CD14-positive monocyte (primary cell): ENCODE data around the gene FOXP1. TPM values are rescaled to one million over a fixed set of nuclear protein-coding genes. Genes with fewer than 3 reads are reported as not detected.

Experiments used
- DNase-seq, 3 donors: peaks; one replicate each; pipeline ENCODE4 v3.0.0-alpha.2; 2011 to 2022
- H2AFZ ChIP-seq: 2 replicates; pipeline ENCODE4 v1.6.0; 2012; ENCODE audit warnings: mild to moderate bottlenecking, low read depth, low read length, inconsistent platforms; ENCODE audit not compliant: insufficient read depth, poor library complexity, severe bottlenecking
- H3K27ac ChIP-seq, 2 donors: 1 replicate in 1 of 2; 2 replicates in 1 of 2; pipeline ENCODE4 v1.5.1; 2012 to 2013; ENCODE audit warnings: low read length in 2 of 2, control low read depth in 1 of 2, inconsistent platforms in 1 of 2, low read depth in 1 of 2, mild to moderate bottlenecking in 1 of 2
- H3K27me3 ChIP-seq, 2 donors: one replicate each; pipeline versions ENCODE4 v1.6.0 to v1.6.1; 2011 to 2013; ENCODE audit warnings: low read length in 2 of 2; ENCODE audit not compliant: control insufficient read depth in 2 of 2, insufficient read depth in 2 of 2
- H3K36me3 ChIP-seq, 2 donors: replicated peaks in 1 of 2; 1 replicate in 1 of 2; 2 replicates in 1 of 2; pipeline versions ENCODE4 v1.5.1 to v1.6.1; 2012 to 2013; ENCODE audit warnings: low read length in 2 of 2, control low read depth in 1 of 2, inconsistent platforms in 1 of 2, mild to moderate bottlenecking in 1 of 2; ENCODE audit not compliant: insufficient read depth in 2 of 2, control insufficient read depth in 1 of 2
- H3K4me1 ChIP-seq, 2 donors: 1 replicate in 1 of 2; 2 replicates in 1 of 2; pipeline versions ENCODE4 v1.5.1 to v1.6.1; 2012 to 2013; ENCODE audit warnings: low read length in 2 of 2, control low read depth in 1 of 2, inconsistent platforms in 1 of 2, mild to moderate bottlenecking in 1 of 2, moderate library complexity in 1 of 2; ENCODE audit not compliant: insufficient read depth in 2 of 2, control insufficient read depth in 1 of 2
- H3K4me2 ChIP-seq: replicated peaks from 2 replicates; pipeline ENCODE3; 2012; ENCODE audit warnings: low read length, moderate library complexity, mild to moderate bottlenecking; ENCODE audit not compliant: poor library complexity, severe bottlenecking; ENCODE audit errors: extremely low read depth
- H3K4me3 ChIP-seq, 3 experiments: fragments of 200-600 bp in 1 of 3; sonication (generic) in 1 of 3; replicated peaks in 1 of 3; 1 replicate in 2 of 3; 2 replicates in 1 of 3; pipeline ENCODE4 v1.5.1; 2011 to 2013; ENCODE audit warnings: low read length in 3 of 3, mild to moderate bottlenecking in 3 of 3, control low read depth in 2 of 3, low read depth in 2 of 3, inconsistent platforms in 1 of 3, moderate library complexity in 1 of 3
- H3K79me2 ChIP-seq: 2 replicates; pipeline ENCODE4 v1.6.0; 2012; ENCODE audit warnings: mild to moderate bottlenecking, control low read depth, inconsistent platforms, low read length, moderate library complexity; ENCODE audit not compliant: insufficient read depth
- H3K9ac ChIP-seq: 2 replicates; pipeline ENCODE4 v1.6.0; 2017; ENCODE audit warnings: low read length, mild to moderate bottlenecking; ENCODE audit not compliant: insufficient read depth, poor library complexity, severe bottlenecking
- H3K9me3 ChIP-seq, 2 donors: replicated peaks in 1 of 2; 1 replicate in 1 of 2; 2 replicates in 1 of 2; pipeline versions ENCODE4 v1.5.1 to v1.6.1; 2012 to 2013; ENCODE audit warnings: low read length in 2 of 2, control low read depth in 1 of 2; ENCODE audit not compliant: control insufficient read depth in 1 of 2, insufficient read depth in 1 of 2
- H4K20me1 ChIP-seq: 2 replicates; pipeline ENCODE4 v1.6.0; 2012; ENCODE audit warnings: mild to moderate bottlenecking, low read length, control low read depth, moderate library complexity; ENCODE audit not compliant: insufficient read depth
- H3K27ac Mint-ChIP-seq, 7 donors: one replicate each; pipeline ENCODE4 v1.8.0; 2020; ENCODE audit warnings: mild to moderate bottlenecking in 7 of 7, mixed read lengths in 7 of 7, moderate library complexity in 6 of 7, inconsistent platforms in 2 of 7
- H3K27me3 Mint-ChIP-seq, 3 donors: one replicate each; pipeline ENCODE4 v1.8.0; 2021 to 2022; ENCODE audit warnings: low read depth in 3 of 3, mild to moderate bottlenecking in 3 of 3, mixed read lengths in 3 of 3, moderate library complexity in 3 of 3, inconsistent platforms in 1 of 3
- H3K36me3 Mint-ChIP-seq, 2 donors: one replicate each; pipeline ENCODE4 v1.8.0; 2020; ENCODE audit warnings: mixed read lengths in 2 of 2, inconsistent platforms in 1 of 2, mild to moderate bottlenecking in 1 of 2
- H3K4me1 Mint-ChIP-seq: one replicate; pipeline ENCODE4 v1.8.0; 2020; ENCODE audit warnings: mild to moderate bottlenecking, mixed read lengths
- H3K4me3 Mint-ChIP-seq, 2 donors: one replicate each; pipeline ENCODE4 v1.8.0; 2020; ENCODE audit warnings: mild to moderate bottlenecking in 2 of 2, mixed read lengths in 2 of 2, moderate library complexity in 1 of 2
- H3K9me3 Mint-ChIP-seq, 7 donors: one replicate each; pipeline ENCODE4 v1.8.0; 2020 to 2022; ENCODE audit warnings: mixed read lengths in 7 of 7, mild to moderate bottlenecking in 6 of 7, moderate library complexity in 6 of 7, inconsistent platforms in 2 of 7
- CTCF ChIP-seq: fragments of 200-600 bp; IDR thresholded peaks from one replicate; pipeline ENCODE4 v1.8.0; 2022; ENCODE audit warnings: antibody characterized with exemption, mild to moderate bottlenecking
- WGBS: methylation state at CpG from one replicate; pipeline ENCODE4 v1.1.5; 2013; ENCODE audit warnings: missing lambda C conversion rate; ENCODE audit not compliant: insufficient coverage; 5-methylcytosine and 5-hydroxymethylcytosine counted together
- intact Hi-C, 2 donors: fragments of 100-400 bp; cut with micrococcal nuclease; formaldehyde crosslinking; loops; one replicate each; pipeline versions ENCODE4 v1.15.0 to v1.15.1; 2023
- polyA plus RNA-seq, 3 donors: library from polyadenylated mRNA; depleted of rRNA in 1 of 3; unstranded in 2 of 3; stranded (reverse) in 1 of 3; fragments of 300-500 nt in 2 of 3; fragments of >200 nt in 1 of 3; fragmentation: Illumina TruSeq in 2 of 3; gene quantifications; 1 replicate in 2 of 3; 2 replicates in 1 of 3; pipeline ENCODE4 v1.2.3, GENCODE V29; 2012 to 2021

Gene FOXP1
- polyA plus RNA-seq, 3 donors: 25.7 to 42.6 (median 27.8) TPM

DNA sequence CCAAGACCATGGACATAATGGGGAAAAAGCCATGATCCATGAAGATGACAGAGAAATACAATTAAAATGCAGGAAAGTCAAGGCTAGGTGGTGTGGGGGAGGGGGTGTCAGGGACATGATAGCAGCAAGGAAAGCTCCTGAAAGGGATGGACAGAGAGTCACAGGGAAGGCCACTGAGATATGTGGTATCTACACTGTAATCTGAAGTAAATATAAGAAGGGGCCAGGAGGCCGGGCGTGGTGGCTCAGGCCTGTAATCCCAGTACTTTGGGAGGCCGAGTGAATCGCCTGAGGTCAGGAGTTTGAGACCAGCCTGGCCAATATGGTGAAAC lies 62.5 kb downstream of the FOXP1 start:
- Histone ChIP-seq H3K79me2 (peaks cover 94% of the 10 kb centered on the region), H4K20me1 (no peaks in the 10 kb centered on the region), H3K27me3 (no peaks in the 10 kb centered on the region), H3K9ac (no peak overlapping the region), H2AFZ (no peak overlapping the region), H3K9me3 (no peaks in the 10 kb centered on the region), H3K4me3 (no peak overlapping the region), H3K36me3 (peaks cover 2 to 16% of the 10 kb centered on the region in 2 donors), H3K4me1 (peaks cover 26 to 28% of the 10 kb centered on the region in 2 donors), H3K27ac (no peak overlapping the region), H3K4me2 (no peak overlapping the region)
- no peaks in the 10 kb centered on the region for H3K27me3 Mint-ChIP-seq
- H3K36me3 Mint-ChIP-seq: peaks cover 18 to 32% of the 10 kb centered on the region in 2 donors
- no peak for DNase-seq
- no peak for TF ChIP-seq CTCF
- intact Hi-C loops: no loop called here
- no peaks in the 10 kb centered on the region for H3K9me3 Mint-ChIP-seq
- H3K27ac Mint-ChIP-seq: peak overlapping the region in 2 of 7 donors; percentile 5 to 41
- H3K4me3 Mint-ChIP-seq: no peak overlapping the region
- H3K4me1 Mint-ChIP-seq: peaks cover 29% of the 10 kb centered on the region
- 92% methylated on average over 2 of the region's 4 CpGs for WGBS

GRCh38 chr3:71520161-71521020 lies 63.1 kb downstream of the FOXP1 start:
- Histone ChIP-seq H3K9ac (no peak overlapping the region), H4K20me1 (no peaks in the 10 kb centered on the region), H3K4me2 (no peak overlapping the region), H2AFZ (no peak overlapping the region), H3K27ac (no peak overlapping the region), H3K9me3 (no peaks in the 10 kb centered on the region), H3K36me3 (peaks cover 2 to 16% of the 10 kb centered on the region in 2 donors), H3K4me3 (no peak overlapping the region), H3K27me3 (no peaks in the 10 kb centered on the region), H3K79me2 (peaks cover 95% of the 10 kb centered on the region), H3K4me1 (peaks cover 26 to 28% of the 10 kb centered on the region in 2 donors)
- intact Hi-C loops: no loop called here
- no peak for DNase-seq
- Mint-ChIP-seq H3K27me3 (no peaks in the 10 kb centered on the region), H3K4me1 (peaks cover 29% of the 10 kb centered on the region), H3K36me3 (peaks cover 18 to 32% of the 10 kb centered on the region in 2 donors), H3K27ac (peak overlapping the region in 2 of 7 donors; percentile 5 to 41), H3K4me3 (no peak overlapping the region), H3K9me3 (no peaks in the 10 kb centered on the region)
- WGBS: 93% methylated on average over 3 of the region's 10 CpGs
- TF ChIP-seq CTCF: no peak
